ENCODE results near the gene RPS6KL1. TPM values are rescaled to one million over a fixed set of nuclear protein-coding genes. Genes with fewer than 3 reads are reported as not detected.

Gene RPS6KL1
- total RNA-seq, 1 donor from 2014 or later = 5.8 TPM

DNA sequence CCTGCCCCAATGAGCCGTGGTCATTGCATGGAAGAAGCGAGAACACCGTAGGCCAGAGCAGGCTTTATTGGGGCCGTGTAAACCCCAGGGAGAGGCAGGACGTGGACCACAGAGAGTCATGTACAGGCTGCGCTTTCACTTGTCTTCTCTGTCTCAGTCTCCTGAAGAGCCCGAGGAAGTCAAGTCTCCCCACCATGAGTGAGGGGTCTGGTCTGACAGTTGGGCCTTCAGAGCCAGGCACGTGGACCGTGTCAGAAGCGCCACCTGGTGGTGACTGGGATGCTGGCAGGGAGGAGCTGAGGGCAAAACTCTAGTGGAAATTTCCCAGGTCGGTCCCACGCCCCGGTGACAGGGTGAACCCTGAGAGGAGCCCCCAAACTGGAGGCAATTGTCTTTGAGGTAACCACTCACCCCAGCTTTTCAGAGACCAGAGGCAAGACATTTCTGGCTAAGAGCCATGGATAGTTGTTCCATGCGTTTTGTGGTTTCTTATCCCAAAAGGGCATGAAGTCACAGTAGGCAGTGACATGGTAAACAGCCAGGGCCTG, 17.4 kb downstream of the RPS6KL1 start:
- Mint-ChIP-seq H3K9me3 (ENCODE audit: low read depth) (no peaks in the 10 kb centered on the region), H3K4me1 (ENCODE audit: low read depth) (peaks cover 4% of the 10 kb centered on the region), H3K27me3 (ENCODE audit: low read depth) (no peaks in the 10 kb centered on the region), H3K27ac (ENCODE audit: unreplicated experiment) (no peak overlapping the region), H3K4me3 (ENCODE audit: unreplicated experiment) (no peak overlapping the region), H3K36me3 (ENCODE audit: low read depth) (peaks cover 14% of the 10 kb centered on the region)
- TF ChIP-seq, protein P1, sequence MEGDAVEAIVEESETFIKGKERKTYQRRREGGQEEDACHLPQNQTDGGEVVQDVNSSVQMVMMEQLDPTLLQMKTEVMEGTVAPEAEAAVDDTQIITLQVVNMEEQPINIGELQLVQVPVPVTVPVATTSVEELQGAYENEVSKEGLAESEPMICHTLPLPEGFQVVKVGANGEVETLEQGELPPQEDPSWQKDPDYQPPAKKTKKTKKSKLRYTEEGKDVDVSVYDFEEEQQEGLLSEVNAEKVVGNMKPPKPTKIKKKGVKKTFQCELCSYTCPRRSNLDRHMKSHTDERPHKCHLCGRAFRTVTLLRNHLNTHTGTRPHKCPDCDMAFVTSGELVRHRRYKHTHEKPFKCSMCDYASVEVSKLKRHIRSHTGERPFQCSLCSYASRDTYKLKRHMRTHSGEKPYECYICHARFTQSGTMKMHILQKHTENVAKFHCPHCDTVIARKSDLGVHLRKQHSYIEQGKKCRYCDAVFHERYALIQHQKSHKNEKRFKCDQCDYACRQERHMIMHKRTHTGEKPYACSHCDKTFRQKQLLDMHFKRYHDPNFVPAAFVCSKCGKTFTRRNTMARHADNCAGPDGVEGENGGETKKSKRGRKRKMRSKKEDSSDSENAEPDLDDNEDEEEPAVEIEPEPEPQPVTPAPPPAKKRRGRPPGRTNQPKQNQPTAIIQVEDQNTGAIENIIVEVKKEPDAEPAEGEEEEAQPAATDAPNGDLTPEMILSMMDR (IDR thresholded peaks at IDR 0.05) = peak; percentile 96
- DNase-seq (ENCODE audit: low spot score) = no peak

DNA sequence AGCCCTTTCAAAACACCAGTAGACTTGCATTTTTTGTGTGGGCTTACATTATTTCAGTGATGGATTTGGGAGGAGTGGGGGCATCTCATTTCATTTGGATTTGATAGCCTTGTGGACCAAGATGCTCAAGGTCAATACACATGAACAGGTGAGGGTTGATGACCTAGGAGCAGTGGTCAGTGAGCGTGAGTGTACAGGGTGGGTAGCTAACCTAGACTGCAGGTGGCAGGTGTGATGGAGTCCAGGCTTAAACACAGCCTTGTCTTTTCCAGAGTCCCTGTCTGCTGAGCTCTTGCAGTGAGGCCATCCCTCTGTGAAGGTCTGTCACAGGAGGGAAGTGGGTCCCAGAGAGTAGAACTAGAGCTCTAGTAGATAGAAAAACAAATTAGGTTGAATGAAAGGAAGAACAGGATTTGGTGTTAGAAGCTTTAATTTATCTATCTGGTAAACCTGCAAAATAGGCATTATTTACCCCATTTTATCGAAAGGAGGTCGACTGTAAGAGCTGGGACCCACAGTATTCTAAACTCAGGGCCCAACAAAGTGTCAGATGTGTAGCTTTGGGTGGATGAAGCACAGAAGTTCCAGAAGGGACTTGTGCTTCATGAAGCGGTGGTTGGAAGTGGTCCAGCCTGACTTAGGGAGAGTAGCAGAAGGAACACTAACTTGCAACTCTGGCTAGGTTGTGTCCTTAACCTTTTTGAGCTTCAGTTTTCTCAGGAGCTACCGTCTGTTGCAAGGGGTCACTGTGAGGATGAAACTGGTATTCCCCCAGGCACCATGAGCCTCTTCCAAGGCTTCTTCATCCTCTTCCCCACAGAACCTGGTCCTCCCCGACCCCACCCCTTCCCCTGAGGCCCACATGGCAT, 18.2 kb downstream of the RPS6KL1 start:
- Mint-ChIP-seq H3K4me3 (ENCODE audit: unreplicated experiment) (no peak overlapping the region), H3K36me3 (ENCODE audit: low read depth) (peaks cover 21% of the 10 kb centered on the region), H3K27me3 (ENCODE audit: low read depth) (no peaks in the 10 kb centered on the region), H3K4me1 (ENCODE audit: low read depth) (peaks cover 4% of the 10 kb centered on the region), H3K9me3 (ENCODE audit: low read depth) (no peaks in the 10 kb centered on the region), H3K27ac (ENCODE audit: unreplicated experiment) (peak overlapping the region; percentile 33)
- no peak for DNase-seq (ENCODE audit: low spot score)
- TF ChIP-seq, protein P1 (IDR thresholded peaks at IDR 0.05) = no peak

DNA sequence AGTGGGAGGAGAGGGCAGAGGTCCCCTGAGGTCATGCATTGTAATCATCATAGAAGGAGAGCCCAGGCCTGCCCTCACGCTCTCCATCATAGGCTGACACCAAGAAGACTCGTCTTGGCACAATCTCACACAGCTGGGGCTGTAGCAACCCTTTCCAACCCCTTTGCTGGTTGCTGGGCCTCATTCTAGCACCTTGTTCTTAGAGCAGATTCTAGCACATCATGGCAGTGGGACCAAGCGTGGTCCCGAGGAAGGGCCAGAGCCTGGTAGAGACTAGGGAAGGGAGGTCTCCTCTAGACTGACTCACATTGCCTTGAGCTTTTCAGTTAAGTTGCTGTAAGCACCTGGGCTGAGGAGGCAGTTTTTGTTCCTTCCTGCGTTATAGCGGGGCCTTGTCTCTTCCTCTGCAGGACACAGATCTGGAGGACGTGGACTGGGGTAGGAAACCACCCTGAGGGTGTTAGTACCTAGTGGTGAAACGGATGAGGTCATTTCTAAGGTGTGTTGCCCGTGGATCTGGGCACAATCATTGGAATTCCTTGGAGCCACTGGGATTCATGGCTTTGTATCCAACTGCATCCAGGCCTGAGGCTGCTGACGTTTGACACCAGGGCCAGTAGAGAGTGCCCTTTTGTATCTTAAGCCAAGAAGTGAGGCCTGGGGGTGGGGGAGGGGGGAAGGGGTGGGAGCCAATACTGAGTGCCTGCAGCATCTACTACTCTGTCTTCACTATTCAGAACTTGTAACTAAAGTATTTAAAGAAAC, 19.9 kb downstream of the RPS6KL1 start:
- peaks cover 4% of the 10 kb centered on the region for H3K4me1 Mint-ChIP-seq (ENCODE audit: low read depth)
- H3K27ac Mint-ChIP-seq (ENCODE audit: unreplicated experiment) = no peak overlapping the region
- no peaks in the 10 kb centered on the region for H3K9me3 Mint-ChIP-seq (ENCODE audit: low read depth)
- no peak overlapping the region for H3K4me3 Mint-ChIP-seq (ENCODE audit: unreplicated experiment)
- H3K27me3 Mint-ChIP-seq (ENCODE audit: low read depth) = no peaks in the 10 kb centered on the region
- DNase-seq (ENCODE audit: low spot score) = no peak
- H3K36me3 Mint-ChIP-seq (ENCODE audit: low read depth) = peaks cover 36% of the 10 kb centered on the region
- TF ChIP-seq, protein P1 (IDR thresholded peaks at IDR 0.05) = no peak

DNA sequence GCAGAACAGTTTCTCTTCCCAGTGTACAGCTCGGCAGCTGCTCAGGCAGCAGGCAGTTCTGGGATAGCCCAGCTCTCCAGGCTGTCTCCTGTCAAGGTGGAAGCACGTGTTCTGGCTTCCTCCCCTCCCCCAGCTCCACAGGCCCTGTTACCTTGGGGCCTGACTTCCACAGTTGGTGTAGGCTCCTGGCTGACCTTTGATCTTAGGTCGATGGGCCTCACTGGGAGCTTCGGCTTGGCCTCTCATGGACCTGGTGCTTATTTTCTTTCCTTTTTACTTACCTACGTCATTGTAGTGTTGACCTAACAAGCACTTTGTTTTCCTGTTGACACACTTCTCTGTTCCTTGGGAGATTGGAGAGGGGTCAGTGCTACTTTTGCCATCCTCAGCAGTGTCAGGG, 24.4 kb downstream of the RPS6KL1 start:
- Mint-ChIP-seq H3K36me3 (ENCODE audit: low read depth) (peaks cover 59% of the 10 kb centered on the region), H3K27ac (ENCODE audit: unreplicated experiment) (no peak overlapping the region)

More for the DNA sequence above, 24.4 kb downstream of the RPS6KL1 start:
- TF ChIP-seq, protein P1 (IDR thresholded peaks at IDR 0.05) = no peak
- H3K4me3 Mint-ChIP-seq (ENCODE audit: unreplicated experiment) = no peak overlapping the region
- H3K4me1 Mint-ChIP-seq (ENCODE audit: low read depth) = no peaks in the 10 kb centered on the region
- no peaks in the 10 kb centered on the region for H3K27me3 Mint-ChIP-seq (ENCODE audit: low read depth)
- no peak for DNase-seq (ENCODE audit: low spot score)
- no peaks in the 10 kb centered on the region for H3K9me3 Mint-ChIP-seq (ENCODE audit: low read depth)

Measured in chondrocyte (in vitro differentiated cells).